PC-3 (cell line): ENCODE measurements around the gene MAF. TPM values are rescaled to one million over a fixed set of nuclear protein-coding genes. Genes with fewer than 3 reads are reported as not detected.

Source experiments
- ATAC-seq: fragments of 200-7000 bp; cut with Tn5 transposase; 2 replicates; pipeline ENCODE4 v1.9.1; 2020; ENCODE audit warnings: mild to moderate bottlenecking, moderate library complexity
- BruUV-seq: library from RNA; stranded (reverse); fragments of 400-500 nt; replicated peaks from 2 replicates; lab custom pipeline; 2021; lab: Mats Ljungman, UMichigan
- CTCF ChIA-PET: fragments of 300-600 bp; sonication (Branson Sonifier 250); formaldehyde crosslinking; loops from one replicate; lab custom pipeline; 2022; ENCODE audit warnings: antibody characterized with exemption; lab: Charles Lee
- POLR2A ChIA-PET: fragments of 300-600 bp; sonication (Branson Sonifier 250); formaldehyde crosslinking; loops from one replicate; lab custom pipeline; 2022; ENCODE audit warnings: antibody characterized with exemption; ENCODE audit not compliant: unreplicated experiment; lab: Charles Lee
- DNase-seq: peaks from one replicate; pipeline ENCODE4 v3.0.0-alpha.2; 2015
- H2AFZ ChIP-seq: fragments of 300-600 bp; sonication (generic); 2 replicates; pipeline ENCODE4 v1.6.0; 2016; ENCODE audit warnings: antibody characterized with exemption, low read length
- H3F3A ChIP-seq: fragments of 300-600 bp; sonication (generic); one replicate; pipeline ENCODE4 v1.6.0; 2017; ENCODE audit warnings: antibody characterized with exemption, low read length, control low read depth, mild to moderate bottlenecking; ENCODE audit not compliant: unreplicated experiment
- H3K27ac ChIP-seq: fragments of 300-600 bp; sonication (generic); 2 replicates; pipeline ENCODE4 v1.5.1; 2016; ENCODE audit warnings: mild to moderate bottlenecking, low read length
- H3K27me3 ChIP-seq: fragments of 300-600 bp; sonication (generic); 2 replicates; pipeline ENCODE4 v1.6.1; 2016; ENCODE audit warnings: low read length, mixed read lengths
- H3K36me3 ChIP-seq: fragments of 300-600 bp; sonication (generic); 2 replicates; pipeline ENCODE4 v1.6.1; 2016; ENCODE audit warnings: low read depth, mixed run types, low read length, mixed read lengths
- H3K4me1 ChIP-seq: fragments of 300-600 bp; sonication (generic); 2 replicates; pipeline ENCODE4 v1.5.1; 2016; ENCODE audit warnings: low read length; ENCODE audit not compliant: insufficient read depth
- H3K4me2 ChIP-seq: fragments of 300-600 bp; sonication (generic); 2 replicates; pipeline ENCODE4 v1.6.0; 2016; ENCODE audit warnings: low read length
- H3K4me3 ChIP-seq: fragments of 300-600 bp; sonication (generic); 2 replicates; pipeline ENCODE4 v1.5.1; 2016; ENCODE audit warnings: mild to moderate bottlenecking, low read length, mixed read lengths
- H3K79me2 ChIP-seq: fragments of 300-600 bp; sonication (generic); 2 replicates; pipeline ENCODE4 v1.6.1; 2017; ENCODE audit warnings: low read length, mixed read lengths
- H3K9ac ChIP-seq: fragments of 300-600 bp; sonication (generic); 2 replicates; pipeline ENCODE4 v1.6.0; 2016; ENCODE audit warnings: mild to moderate bottlenecking, low read length
- H3K9me2 ChIP-seq: fragments of 300-600 bp; sonication (generic); replicated peaks from 2 replicates; pipeline ENCODE4 v1.6.1; 2016; ENCODE audit warnings: mixed run types, low read length, mixed read lengths
- H3K9me3 ChIP-seq: fragments of 300-600 bp; sonication (generic); 2 replicates; pipeline ENCODE4 v1.6.1; 2016; ENCODE audit warnings: low read length, mixed read lengths
- H4K20me1 ChIP-seq: fragments of 300-600 bp; sonication (generic); 2 replicates; pipeline ENCODE4 v1.6.1; 2016; ENCODE audit warnings: low read length, mixed read lengths
- CTCF ChIP-seq: fragments of 300-600 bp; sonication (generic); conservative IDR thresholded peaks from 2 replicates; pipeline ENCODE4 v1.5.1; 2017; ENCODE audit warnings: antibody characterized with exemption, low read depth, mild to moderate bottlenecking, low read length
- EZH2 ChIP-seq: fragments of 300-600 bp; sonication (generic); IDR thresholded peaks from one replicate; pipeline ENCODE4 v1.6.1; 2017; ENCODE audit warnings: antibody characterized with exemption, mild to moderate bottlenecking, low read length; ENCODE audit not compliant: unreplicated experiment
- EZH2phosphoT487 ChIP-seq: fragments of 300-600 bp; sonication (generic); IDR thresholded peaks from 2 replicates; pipeline ENCODE4 v1.6.1; 2018; ENCODE audit warnings: mild to moderate bottlenecking, antibody characterized with exemption, low read length, borderline replicate concordance
- intact Hi-C: fragments of 100-400 bp; cut with micrococcal nuclease; formaldehyde crosslinking; loops from 2 replicates; pipeline ENCODE4 v1.9.0; 2023
- total RNA-seq: library from RNA; depleted of rRNA; stranded (reverse); fragments of >200 nt; gene quantifications from 2 replicates; pipeline ENCODE4 v1.2.3, GENCODE V29; 2014

Gene MAF
- total RNA-seq, 1 experiment from 2014 or later, result not detected

GRCh38 chr16:79625738-79626137 is 25.2 kb upstream of the MAF start:
- H3K27me3 ChIP-seq, result no peaks in the 10 kb centered on the region
- intact Hi-C loops, result no loop called here
- no peaks in the 10 kb centered on the region for H3K79me2 ChIP-seq
- H3K4me3 ChIP-seq, result no peak overlapping the region
- no peak overlapping the region for H2AFZ ChIP-seq
- DNase-seq, result no peak
- no peak overlapping the region for H3K4me2 ChIP-seq
- no peak overlapping the region for H3K27ac ChIP-seq
- no peaks in the 10 kb centered on the region for H3F3A ChIP-seq
- no peak for TF ChIP-seq CTCF
- no peak for TF ChIP-seq EZH2
- no peak for TF ChIP-seq EZH2phosphoT487
- no peak overlapping the region for H3K9ac ChIP-seq
- no peaks in the 10 kb centered on the region for H3K9me2 ChIP-seq
- H3K4me1 ChIP-seq, result no peaks in the 10 kb centered on the region
- ChIA-PET POLR2A (no interaction called here), CTCF (no interaction called here)
- no peak for ATAC-seq
- BruUV-seq, result no TSS peak
- H4K20me1 ChIP-seq, result no peaks in the 10 kb centered on the region
- H3K36me3 ChIP-seq, result no peaks in the 10 kb centered on the region
- no peaks in the 10 kb centered on the region for H3K9me3 ChIP-seq

- Histone ChIP-seq H3K36me3 (no peaks in the 10 kb centered on the region), H3K4me3 (no peak overlapping the region), H3F3A (no peaks in the 10 kb centered on the region), H3K27me3 (no peaks in the 10 kb centered on the region), H3K4me1 (no peaks in the 10 kb centered on the region), H3K27ac (no peak overlapping the region), H4K20me1 (no peaks in the 10 kb centered on the region), H3K9me3 (no peaks in the 10 kb centered on the region), H3K9me2 (no peaks in the 10 kb centered on the region), H3K79me2 (no peaks in the 10 kb centered on the region), H3K4me2 (no peak overlapping the region), H2AFZ (no peak overlapping the region), H3K9ac (no peak overlapping the region)
- intact Hi-C loops, result no loop called here
- ATAC-seq (no peak), DNase-seq (no peak)
- POLR2A ChIA-PET, result no interaction called here
- no TSS peak for BruUV-seq
- CTCF ChIA-PET, result no interaction called here
- no peak for TF ChIP-seq EZH2phosphoT487
- no peak for TF ChIP-seq CTCF
Observed at GRCh38 chr16:79623824-79624223, 23.3 kb upstream of the MAF start.

- intact Hi-C loops, result no loop called here
- H3K9ac ChIP-seq, result no peak overlapping the region
- CTCF ChIA-PET, result no interaction called here
- no peaks in the 10 kb centered on the region for H3K36me3 ChIP-seq
- H3K9me3 ChIP-seq, result no peaks in the 10 kb centered on the region
- no peak overlapping the region for H3K4me2 ChIP-seq
- H3F3A ChIP-seq, result no peaks in the 10 kb centered on the region
- H3K27me3 ChIP-seq, result no peaks in the 10 kb centered on the region
- H3K79me2 ChIP-seq, result no peaks in the 10 kb centered on the region
- H3K4me3 ChIP-seq, result no peak overlapping the region
- H4K20me1 ChIP-seq, result no peaks in the 10 kb centered on the region
- no peak overlapping the region for H2AFZ ChIP-seq
- H3K4me1 ChIP-seq, result no peaks in the 10 kb centered on the region
- no TSS peak for BruUV-seq
- no peaks in the 10 kb centered on the region for H3K9me2 ChIP-seq
- ATAC-seq (no peak), DNase-seq (no peak)
- POLR2A ChIA-PET, result no interaction called here
- H3K27ac ChIP-seq, result no peak overlapping the region
- TF ChIP-seq EZH2 (no peak), CTCF (no peak), EZH2phosphoT487 (no peak)
Observed at GRCh38 chr16:79623062-79623461, 22.5 kb upstream of the MAF start.
